Umbilical cord (tissue), 2 donors: ENCODE results near the gene FGF21. TPM values are rescaled to one million over a fixed set of nuclear protein-coding genes. Genes with fewer than 3 reads are reported as not detected.

Experiments
- DNase-seq: peaks from one replicate; pipeline ENCODE4 v3.0.0-alpha.2; 2015; ENCODE audit warnings: low spot score
- total RNA-seq: library from RNA; depleted of rRNA; stranded (reverse); fragments of >200 nt; gene quantifications from one replicate; pipeline ENCODE4 v1.2.3, GENCODE V29; 2014; ENCODE audit warnings: low replicate concordance; ENCODE audit not compliant: insufficient read depth

Gene FGF21
- total RNA-seq, 1 donor from 2014 or later = not detected

GRCh38 chr19:48728911-48729664, 26.2 kb upstream of the FGF21 start:
- DNase-seq = no peak

GRCh38 chr19:48731452-48731851, 23.9 kb upstream of the FGF21 start:
- no peak for DNase-seq

- DNase-seq = no peak
Observed at GRCh38 chr19:48734625-48735024, 20.7 kb upstream of the FGF21 start.

GRCh38 chr19:48735031-48735615, 20.2 kb upstream of the FGF21 start:
- peak; percentile 64 for DNase-seq

GRCh38 chr19:48737360-48737998, 17.8 kb upstream of the FGF21 start:
- no peak for DNase-seq

- DNase-seq = peak; percentile 86
Observed at GRCh38 chr19:48738557-48739403, 16.5 kb upstream of the FGF21 start.

GRCh38 chr19:48739404-48740163, 15.7 kb upstream of the FGF21 start:
- DNase-seq = no peak

- DNase-seq = no peak
Observed at GRCh38 chr19:48740164-48740972, 15.0 kb upstream of the FGF21 start, which contains the start of gene RASIP1. RASIP1 (minus strand) TSS chr19:48740610; CDS start chr19:48740282, 328 bp downstream.

GRCh38 chr19:48741129-48741999, 14.0 kb upstream of the FGF21 start:
- no peak for DNase-seq

- DNase-seq = no peak
Observed at GRCh38 chr19:48742096-48742495, 13.2 kb upstream of the FGF21 start.

GRCh38 chr19:48745208-48745995, 9.9 kb upstream of the FGF21 start:
- peak; percentile 65 for DNase-seq

- no peak for DNase-seq
Observed at GRCh38 chr19:48746110-48746509, 9.2 kb upstream of the FGF21 start.

GRCh38 chr19:48746738-48747575, 8.4 kb upstream of the FGF21 start, which contains the start of gene IZUMO1:
IZUMO1 (minus strand) TSS chr19:48746909; CDS start chr19:48745859, 1,050 bp downstream.
- DNase-seq = peak; percentile 89

GRCh38 chr19:48749571-48750198, 5.6 kb upstream of the FGF21 start:
- DNase-seq = no peak

GRCh38 chr19:48750351-48750750, 5.0 kb upstream of the FGF21 start:
- no peak for DNase-seq

GRCh38 chr19:48750771-48751504, 4.4 kb upstream of the FGF21 start:
- DNase-seq = no peak
